ENCODE data around the gene RNF130.

DNA sequence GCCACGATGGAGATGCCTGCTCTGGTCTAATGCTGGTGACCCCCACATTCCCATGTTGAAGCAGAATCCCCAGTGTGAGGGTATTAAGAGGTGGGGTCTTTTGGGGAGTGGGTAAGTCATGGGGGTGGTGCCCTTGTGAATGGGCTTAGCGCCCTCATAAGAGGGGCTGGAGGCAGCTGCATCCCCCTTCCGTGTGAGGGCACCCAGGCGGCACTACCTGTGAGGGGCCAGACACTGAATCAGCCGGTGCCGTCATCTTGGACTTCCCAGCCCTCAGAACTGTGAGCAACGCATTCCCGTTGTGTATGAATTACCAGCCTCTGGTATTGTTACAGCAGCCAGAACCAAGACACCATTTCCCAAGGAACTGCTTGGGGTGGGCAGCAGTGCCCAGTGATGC is 27.0 kb upstream of the RNF130 start:
- TF ChIP-seq, protein P1, sequence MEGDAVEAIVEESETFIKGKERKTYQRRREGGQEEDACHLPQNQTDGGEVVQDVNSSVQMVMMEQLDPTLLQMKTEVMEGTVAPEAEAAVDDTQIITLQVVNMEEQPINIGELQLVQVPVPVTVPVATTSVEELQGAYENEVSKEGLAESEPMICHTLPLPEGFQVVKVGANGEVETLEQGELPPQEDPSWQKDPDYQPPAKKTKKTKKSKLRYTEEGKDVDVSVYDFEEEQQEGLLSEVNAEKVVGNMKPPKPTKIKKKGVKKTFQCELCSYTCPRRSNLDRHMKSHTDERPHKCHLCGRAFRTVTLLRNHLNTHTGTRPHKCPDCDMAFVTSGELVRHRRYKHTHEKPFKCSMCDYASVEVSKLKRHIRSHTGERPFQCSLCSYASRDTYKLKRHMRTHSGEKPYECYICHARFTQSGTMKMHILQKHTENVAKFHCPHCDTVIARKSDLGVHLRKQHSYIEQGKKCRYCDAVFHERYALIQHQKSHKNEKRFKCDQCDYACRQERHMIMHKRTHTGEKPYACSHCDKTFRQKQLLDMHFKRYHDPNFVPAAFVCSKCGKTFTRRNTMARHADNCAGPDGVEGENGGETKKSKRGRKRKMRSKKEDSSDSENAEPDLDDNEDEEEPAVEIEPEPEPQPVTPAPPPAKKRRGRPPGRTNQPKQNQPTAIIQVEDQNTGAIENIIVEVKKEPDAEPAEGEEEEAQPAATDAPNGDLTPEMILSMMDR (IDR thresholded peaks at IDR 0.05 in 4 of 5, conservative IDR thresholded peaks at IDR 0.05 in 1 of 5): no peak
- TF ChIP-seq POLR2A (IDR thresholded peaks at IDR 0.05): no peak

Data from gastrocnemius medialis (tissue), 4 donors.